Activated CD4-positive, alpha-beta T cell treated with anti-CD3 and anti-CD28 coated beads, Interleukin-2, amount 50 U/mL, for 1 hour (primary cell): ENCODE data around the gene PLEKHN1.

Experiments used
- DNase-seq: peaks from one replicate; pipeline ENCODE4 v3.0.0-alpha.2; 2020

The PLEKHN1 gene

GRCh38 chr1:966135-966703, at the start of gene PLEKHN1:
TSS of gene PLEKHN1 (plus strand) at chr1:966482. CDS start at chr1:966532, 50 bp downstream.
- DNase-seq, result no peak

- DNase-seq, result no peak
Measured at GRCh38 chr1:917076-917459, 49.2 kb upstream of the PLEKHN1 start.

DNA sequence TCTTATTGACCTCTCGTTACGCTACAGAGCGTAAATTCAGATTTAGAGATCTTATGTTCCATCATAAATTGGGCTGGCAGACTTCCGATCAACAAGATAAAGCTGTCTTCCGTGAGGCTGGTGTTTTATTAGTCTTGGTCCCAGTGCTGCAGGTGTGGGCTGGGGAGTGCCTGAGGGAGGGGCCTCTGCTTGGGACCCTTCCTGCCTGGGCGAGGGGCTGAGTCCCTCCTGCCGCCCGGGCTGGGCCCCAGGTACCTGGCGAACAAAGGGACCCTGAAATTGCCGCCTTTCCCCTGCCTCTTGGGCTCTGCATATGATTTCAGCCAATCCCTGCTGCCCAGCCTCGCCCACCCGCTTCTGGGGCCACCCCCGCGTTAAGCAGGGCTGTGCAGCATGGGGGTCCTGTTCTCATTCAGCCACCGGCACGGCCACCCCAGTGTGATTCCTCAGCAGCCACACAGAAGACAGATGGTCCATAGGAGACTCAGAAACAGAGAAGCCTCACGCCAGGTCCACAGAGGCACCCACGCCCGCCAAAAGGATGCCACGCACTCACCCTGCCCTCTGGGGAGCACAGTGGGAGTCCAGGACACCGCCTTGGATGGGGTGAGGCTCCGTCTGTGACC, 48.7 kb upstream of the PLEKHN1 start:
- DNase-seq, result no peak

DNA sequence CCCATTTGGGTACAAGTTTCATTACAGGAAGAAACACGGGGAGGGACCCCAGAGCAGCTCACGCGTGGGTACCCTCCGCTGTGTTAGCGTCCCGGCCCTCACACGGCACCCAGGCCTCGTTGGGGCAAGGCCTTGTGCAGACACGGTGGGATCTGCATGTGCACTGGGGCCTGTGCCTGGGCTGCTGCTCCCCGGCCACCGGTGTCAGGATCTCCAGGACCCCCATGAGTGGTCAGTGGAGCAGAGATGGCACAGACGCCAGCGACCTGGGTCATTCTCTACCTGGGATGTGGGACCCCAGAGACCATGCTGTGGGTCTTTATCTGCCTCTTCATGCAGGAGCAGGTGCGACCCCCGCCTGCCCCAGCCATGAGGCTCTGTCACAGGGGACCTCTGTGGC, 47.9 kb upstream of the PLEKHN1 start:
- DNase-seq, result no peak

- no peak for DNase-seq
Measured at GRCh38 chr1:918843-919242, 47.4 kb upstream of the PLEKHN1 start.

GRCh38 chr1:919271-919872, 46.9 kb upstream of the PLEKHN1 start:
- DNase-seq, result no peak

GRCh38 chr1:920010-920409, 46.3 kb upstream of the PLEKHN1 start:
- no peak for DNase-seq

- DNase-seq, result no peak
Measured at GRCh38 chr1:920521-920920, 45.8 kb upstream of the PLEKHN1 start.

DNA sequence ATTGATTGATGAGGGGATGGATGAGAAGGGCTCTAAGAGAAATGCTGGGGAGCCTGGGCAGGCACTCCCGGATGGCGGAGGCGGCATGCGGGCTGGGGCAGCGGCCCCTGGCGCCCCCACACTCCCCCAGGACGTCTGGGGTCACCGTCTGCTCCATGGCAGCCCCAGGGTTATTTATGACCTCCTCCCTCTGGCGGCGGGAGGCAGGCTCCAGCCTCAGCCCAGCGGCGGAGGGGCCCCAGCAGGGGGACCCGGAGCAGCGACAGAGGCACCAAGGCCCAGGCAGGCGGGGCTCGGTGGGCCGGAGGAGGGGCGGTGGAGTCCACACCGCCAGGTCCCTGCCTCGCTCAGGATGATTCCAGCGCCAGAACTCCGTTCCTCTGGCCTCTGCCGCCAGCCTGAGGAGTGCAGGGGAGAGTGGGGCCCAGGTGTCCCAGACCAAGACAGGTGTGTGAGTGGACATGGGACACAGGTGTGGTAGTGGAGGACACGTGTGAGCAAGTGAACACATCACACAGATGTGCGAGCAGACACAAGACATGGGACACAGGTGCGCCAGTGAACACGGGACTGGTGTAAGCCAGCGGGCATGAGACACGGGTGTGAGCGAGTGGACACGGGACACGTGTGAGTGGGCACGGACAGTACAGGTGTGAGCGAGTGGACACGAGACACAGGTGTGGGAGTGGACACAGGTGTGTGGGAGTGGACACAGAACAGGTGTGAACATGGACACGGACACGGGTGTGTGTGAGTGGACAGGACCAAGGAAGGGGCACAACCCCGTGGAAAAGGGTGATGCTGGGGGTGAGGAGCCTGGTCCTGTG, 45.1 kb upstream of the PLEKHN1 start:
- peak; percentile 35 for DNase-seq

GRCh38 chr1:923131-923990, 42.9 kb upstream of the PLEKHN1 start, which contains the start of gene SAMD11:
TSS of gene SAMD11 (plus strand) at chr1:923923. CDS start at chr1:924432, 509 bp downstream.
- DNase-seq, result peak; percentile 70

DNA sequence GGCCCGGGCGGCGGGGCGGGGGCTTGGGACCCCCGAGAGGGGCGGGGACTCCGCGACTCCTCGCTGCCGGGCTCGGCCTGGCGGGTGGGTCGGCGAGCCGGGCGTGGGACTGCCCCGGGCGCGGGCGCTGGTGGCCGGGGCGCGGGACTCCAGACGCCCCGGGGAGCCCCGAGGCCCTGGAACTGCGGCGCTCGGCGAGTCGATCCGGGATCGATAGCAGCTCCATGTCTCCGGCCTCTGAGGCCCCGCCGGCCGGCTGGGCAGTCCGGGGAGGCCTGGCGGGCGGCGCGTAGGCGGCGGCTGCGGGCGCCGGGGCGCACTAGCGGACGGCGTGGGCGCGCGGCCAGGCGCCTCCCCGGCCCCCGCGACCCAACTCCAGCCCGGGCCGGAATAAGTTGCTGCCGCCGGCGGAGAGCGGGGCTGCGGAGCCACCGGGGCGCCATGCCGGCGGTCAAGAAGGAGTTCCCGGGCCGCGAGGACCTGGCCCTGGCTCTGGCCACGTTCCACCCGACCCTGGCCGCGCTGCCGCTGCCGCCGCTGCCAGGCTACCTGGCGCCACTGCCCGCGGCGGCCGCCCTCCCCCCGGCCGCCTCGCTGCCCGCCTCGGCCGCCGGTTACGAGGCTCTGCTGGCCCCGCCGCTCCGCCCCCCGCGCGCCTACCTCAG, 42.2 kb upstream of the PLEKHN1 start:
- no peak for DNase-seq

DNA sequence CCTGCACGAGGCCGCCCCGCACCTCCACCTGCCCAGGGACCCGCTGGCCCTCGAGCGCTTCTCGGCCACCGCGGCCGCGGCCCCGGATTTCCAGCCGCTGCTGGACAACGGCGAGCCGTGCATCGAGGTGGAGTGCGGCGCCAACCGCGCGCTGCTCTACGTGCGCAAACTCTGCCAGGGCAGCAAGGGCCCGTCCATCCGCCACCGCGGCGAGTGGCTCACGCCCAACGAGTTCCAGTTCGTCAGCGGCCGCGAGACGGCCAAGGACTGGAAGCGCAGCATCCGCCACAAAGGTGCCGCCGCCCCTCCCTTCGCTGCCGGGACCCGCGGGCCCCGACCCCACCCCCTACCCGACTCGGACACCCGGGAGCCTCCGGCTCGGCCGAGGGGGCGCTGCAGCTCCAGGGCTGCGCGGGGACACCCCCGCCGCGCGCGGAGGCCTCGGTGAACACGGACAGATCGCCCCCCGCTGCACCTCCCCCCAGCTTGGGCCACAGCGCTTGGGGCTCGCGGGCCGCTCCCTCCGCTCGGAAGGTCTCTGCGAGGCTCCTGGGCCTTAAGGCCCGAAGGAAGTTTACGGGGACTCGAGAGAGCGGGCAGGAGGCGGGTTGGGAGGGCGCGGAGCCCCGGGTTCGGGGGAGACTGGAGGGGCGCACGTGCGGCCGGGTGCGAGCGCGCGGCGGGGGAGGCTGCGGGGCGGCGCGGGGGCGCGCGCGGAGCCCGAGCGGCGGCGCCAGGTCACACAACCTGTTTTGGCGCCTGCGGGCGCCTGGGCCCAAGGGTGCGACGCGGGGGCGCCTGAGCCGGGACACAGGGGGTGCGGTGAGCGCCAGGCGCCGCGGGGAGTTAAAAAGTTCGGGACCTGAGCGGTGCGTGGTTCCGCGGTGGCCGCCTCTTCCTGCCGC, 41.4 kb upstream of the PLEKHN1 start:
- DNase-seq, result no peak

GRCh38 chr1:925561-926421, 40.5 kb upstream of the PLEKHN1 start:
- DNase-seq, result no peak

DNA sequence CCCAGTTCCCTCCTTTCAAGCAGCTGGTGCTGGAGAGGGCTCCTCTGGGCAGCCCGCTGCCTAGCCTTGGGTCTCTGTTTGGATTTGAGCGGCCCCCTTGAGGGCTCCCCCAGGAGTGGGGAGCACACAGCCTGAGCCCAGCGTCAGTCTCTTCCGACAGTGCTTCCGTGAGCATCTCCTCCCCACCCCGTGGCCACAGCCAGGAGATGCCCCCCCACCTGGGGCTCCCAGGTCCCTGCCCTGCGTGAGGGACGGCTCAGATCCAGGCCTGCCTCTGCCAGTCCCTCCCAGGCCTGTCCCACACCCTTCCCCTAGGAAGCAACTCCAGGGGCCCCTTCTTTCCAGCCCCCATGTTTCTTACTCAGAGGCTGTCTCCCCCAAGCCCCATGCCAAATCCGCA, 39.0 kb upstream of the PLEKHN1 start:
- DNase-seq, result no peak

GRCh38 chr1:927748-928147, 38.5 kb upstream of the PLEKHN1 start:
- DNase-seq, result no peak

GRCh38 chr1:928825-929661, 37.2 kb upstream of the PLEKHN1 start:
- DNase-seq, result no peak

DNA sequence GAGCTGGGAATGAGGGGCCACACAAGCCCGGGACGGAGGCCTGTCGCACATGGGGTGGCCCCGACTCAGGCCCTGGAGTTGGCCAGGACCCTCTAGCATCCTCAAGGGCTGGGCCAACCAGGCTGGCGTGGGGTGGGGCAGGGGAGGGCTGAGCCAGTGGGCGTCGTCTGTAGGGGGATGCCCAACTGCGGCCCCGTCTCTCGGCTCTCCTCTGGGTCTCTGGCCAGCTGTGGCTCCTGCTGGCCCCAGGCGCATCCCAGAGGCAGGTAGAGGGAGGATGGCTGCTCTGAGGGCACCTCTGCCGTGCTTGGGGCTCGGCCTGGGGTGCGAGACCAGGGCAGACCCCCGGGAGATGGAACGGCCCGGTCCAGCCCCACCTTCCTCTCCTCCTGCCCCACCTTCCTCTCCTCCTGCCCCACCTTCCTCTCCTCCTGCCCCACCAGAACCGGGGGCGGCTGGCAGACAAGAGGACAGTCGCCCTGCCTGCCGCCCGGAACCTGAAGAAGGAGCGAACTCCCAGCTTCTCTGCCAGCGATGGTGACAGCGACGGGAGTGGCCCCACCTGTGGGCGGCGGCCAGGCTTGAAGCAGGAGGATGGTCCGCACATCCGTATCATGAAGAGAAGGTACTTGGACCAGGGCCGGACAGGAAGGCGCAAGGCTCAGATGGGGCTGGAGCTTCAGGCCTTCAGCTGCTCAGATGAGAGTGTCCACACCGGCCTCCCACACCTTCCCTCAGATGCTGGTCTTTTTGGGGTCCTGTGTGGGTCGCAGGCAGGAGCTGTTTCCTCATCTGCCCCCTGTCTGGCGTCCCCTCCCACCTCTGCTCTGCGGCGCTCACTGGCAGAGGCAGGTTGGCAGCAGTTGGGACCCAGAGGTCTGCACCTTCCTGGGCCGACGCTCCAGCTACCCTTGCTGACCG, 36.3 kb upstream of the PLEKHN1 start:
- no peak for DNase-seq

DNA sequence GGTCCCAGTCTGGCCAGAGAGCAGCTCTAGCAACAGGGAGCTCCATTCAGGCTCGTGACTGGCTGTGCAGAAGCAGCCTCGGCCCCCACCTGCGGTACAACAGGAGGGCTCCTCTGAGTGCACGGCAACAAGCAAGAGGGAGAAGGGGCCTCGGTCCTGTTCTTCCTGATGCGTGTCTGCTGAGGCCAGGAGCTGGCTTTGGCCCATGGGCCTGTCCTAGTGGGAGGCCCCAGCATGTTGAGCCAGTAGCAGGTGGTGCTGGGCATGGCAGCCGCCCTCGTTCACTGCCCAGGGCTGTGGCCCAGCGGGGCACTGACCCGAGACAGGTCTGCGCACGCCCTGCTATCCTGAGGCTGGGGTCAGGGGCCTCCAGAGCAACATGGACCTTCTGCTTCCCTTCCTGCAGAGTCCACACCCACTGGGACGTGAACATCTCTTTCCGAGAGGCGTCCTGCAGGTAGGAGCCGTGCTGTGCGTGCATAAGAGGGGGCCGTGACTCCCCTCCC, 35.6 kb upstream of the PLEKHN1 start:
- DNase-seq, result no peak
